Central memory CD8-positive, alpha-beta T cell (primary cell): Measurements from ENCODE around the gene TIPRL.

Experiments
- ATAC-seq: fragments of 150-1000 bp; cut with Tn5 transposase; replicated peaks from 2 replicates; pipeline ENCODE4 v1.10.0; 2022; ENCODE audit warnings: mild to moderate bottlenecking, moderate FRiP score, moderate number of reproducible peaks; ENCODE audit not compliant: poor library complexity, severe bottlenecking; ENCODE audit errors: extremely low read depth
- DNase-seq, 2 donors: peaks; one replicate each; pipeline ENCODE4 v3.0.0; 2021; ENCODE audit warnings: low spot score in 2 of 2
- H3K27ac Mint-ChIP-seq: one replicate; pipeline ENCODE4 v1.8.0; 2022; ENCODE audit warnings: low read depth, mild to moderate bottlenecking, moderate library complexity, mixed read lengths
- H3K27me3 Mint-ChIP-seq: one replicate; pipeline ENCODE4 v1.8.0; 2022; ENCODE audit warnings: mixed read lengths
- H3K36me3 Mint-ChIP-seq: one replicate; pipeline ENCODE4 v1.8.0; 2022; ENCODE audit warnings: mild to moderate bottlenecking, moderate library complexity, mixed read lengths; ENCODE audit not compliant: insufficient read depth
- H3K4me1 Mint-ChIP-seq: one replicate; pipeline ENCODE4 v1.8.0; 2022; ENCODE audit warnings: mixed read lengths
- H3K4me3 Mint-ChIP-seq: one replicate; pipeline ENCODE4 v1.8.0; 2022; ENCODE audit warnings: mild to moderate bottlenecking, moderate library complexity, mixed read lengths
- H3K9me3 Mint-ChIP-seq: one replicate; pipeline ENCODE4 v1.8.0; 2022; ENCODE audit warnings: mixed read lengths

Gene TIPRL

GRCh38 chr1:168178638-168179437 is at the start of gene TIPRL:
TSS of gene TIPRL (plus strand) at chr1:168178962. CDS start at chr1:168179078, 116 bp downstream.
- Mint-ChIP-seq H3K4me3 (no peak within 1 kb of the TSS), H3K27ac (no peak within 1 kb of the TSS), H3K36me3 (peaks cover 2% of the 10 kb centered on the region), H3K9me3 (no peaks in the 10 kb centered on the region), H3K4me1 (peaks cover 3% of the 10 kb centered on the region), H3K27me3 (peaks cover 16% of the 10 kb centered on the region)
- DNase-seq (peak; percentile 89 to 90), ATAC-seq (peak; percentile 87)

- Mint-ChIP-seq H3K27me3 (peaks cover 74% of the 10 kb centered on the region), H3K27ac (no peak overlapping the region), H3K4me1 (no peaks in the 10 kb centered on the region), H3K4me3 (no peak overlapping the region), H3K9me3 (no peaks in the 10 kb centered on the region), H3K36me3 (no peaks in the 10 kb centered on the region)
- ATAC-seq = no peak
- no peak for DNase-seq
Measured at GRCh38 chr1:168129933-168130332, 48.8 kb upstream of the TIPRL start.

- Mint-ChIP-seq H3K9me3 (no peaks in the 10 kb centered on the region), H3K4me1 (peaks cover 16% of the 10 kb centered on the region), H3K36me3 (peaks cover 1% of the 10 kb centered on the region), H3K4me3 (no peak overlapping the region), H3K27ac (no peak overlapping the region), H3K27me3 (peaks cover 75% of the 10 kb centered on the region)
- DNase-seq = no peak
- ATAC-seq = no peak
Measured at GRCh38 chr1:168134132-168134531, 44.6 kb upstream of the TIPRL start.

- no peak for DNase-seq
- Mint-ChIP-seq H3K4me1 (peaks cover 16% of the 10 kb centered on the region), H3K4me3 (no peak overlapping the region), H3K9me3 (no peaks in the 10 kb centered on the region), H3K27me3 (peaks cover 71% of the 10 kb centered on the region), H3K36me3 (peaks cover 1% of the 10 kb centered on the region), H3K27ac (no peak overlapping the region)
- no peak for ATAC-seq
Measured at GRCh38 chr1:168134642-168135041, 44.1 kb upstream of the TIPRL start.

- H3K27ac Mint-ChIP-seq = no peak overlapping the region
- peaks cover 68% of the 10 kb centered on the region for H3K27me3 Mint-ChIP-seq
- H3K4me3 Mint-ChIP-seq = peak overlapping the region; percentile 91
- no peak for DNase-seq
- peaks cover 16% of the 10 kb centered on the region for H3K4me1 Mint-ChIP-seq
- H3K36me3 Mint-ChIP-seq = peaks cover 1% of the 10 kb centered on the region
- ATAC-seq = no peak
- H3K9me3 Mint-ChIP-seq = no peaks in the 10 kb centered on the region
Measured at GRCh38 chr1:168135116-168135920, 43.4 kb upstream of the TIPRL start.

GRCh38 chr1:168135921-168136708 is 42.6 kb upstream of the TIPRL start:
- Mint-ChIP-seq H3K27ac (no peak overlapping the region), H3K36me3 (peaks cover 1% of the 10 kb centered on the region), H3K27me3 (peaks cover 60% of the 10 kb centered on the region)

GRCh38 chr1:168136709-168137514 is 41.9 kb upstream of the TIPRL start, which contains the start of gene GPR161:
TSS of gene GPR161 (minus strand) at chr1:168136930. CDS start at chr1:168104850, 32,080 bp downstream.
- H3K9me3 Mint-ChIP-seq = no peaks in the 10 kb centered on the region
- H3K36me3 Mint-ChIP-seq = peaks cover 1% of the 10 kb centered on the region
- H3K4me1 Mint-ChIP-seq = peaks cover 16% of the 10 kb centered on the region
- DNase-seq = no peak
- H3K27ac Mint-ChIP-seq = peak within 1 kb of the TSS; percentile 82
- H3K4me3 Mint-ChIP-seq = peak within 1 kb of the TSS; percentile 91
- H3K27me3 Mint-ChIP-seq = peaks cover 52% of the 10 kb centered on the region
- peak; percentile 39 for ATAC-seq

More at GRCh38 chr1:168135921-168136708, 42.6 kb upstream of the TIPRL start:
- ATAC-seq (peak; percentile 39), DNase-seq (no peak)
- Mint-ChIP-seq H3K4me3 (peak overlapping the region; percentile 91), H3K9me3 (no peaks in the 10 kb centered on the region), H3K4me1 (peaks cover 16% of the 10 kb centered on the region)

GRCh38 chr1:168137515-168137821 is 41.3 kb upstream of the TIPRL start:
- peak overlapping the region; percentile 82 for H3K27ac Mint-ChIP-seq
- H3K36me3 Mint-ChIP-seq = peaks cover 1% of the 10 kb centered on the region
- DNase-seq = no peak
- no peaks in the 10 kb centered on the region for H3K9me3 Mint-ChIP-seq
- H3K27me3 Mint-ChIP-seq = peaks cover 50% of the 10 kb centered on the region
- peaks cover 16% of the 10 kb centered on the region for H3K4me1 Mint-ChIP-seq
- ATAC-seq = no peak
- H3K4me3 Mint-ChIP-seq = peak overlapping the region; percentile 91

GRCh38 chr1:168138134-168138533 is 40.6 kb upstream of the TIPRL start:
- Mint-ChIP-seq H3K27ac (no peak overlapping the region), H3K27me3 (peaks cover 43% of the 10 kb centered on the region), H3K4me3 (no peak overlapping the region), H3K36me3 (peaks cover 1% of the 10 kb centered on the region), H3K4me1 (peaks cover 16% of the 10 kb centered on the region), H3K9me3 (no peaks in the 10 kb centered on the region)
- ATAC-seq (no peak), DNase-seq (no peak)

- Mint-ChIP-seq H3K36me3 (peaks cover 1% of the 10 kb centered on the region), H3K4me3 (no peak overlapping the region), H3K4me1 (peaks cover 16% of the 10 kb centered on the region), H3K9me3 (no peaks in the 10 kb centered on the region), H3K27me3 (peaks cover 34% of the 10 kb centered on the region), H3K27ac (no peak overlapping the region)
- no peak for ATAC-seq
- no peak for DNase-seq
Measured at GRCh38 chr1:168139070-168139469, 39.7 kb upstream of the TIPRL start.

GRCh38 chr1:168141871-168142385 is 36.8 kb upstream of the TIPRL start:
- Mint-ChIP-seq H3K4me1 (peaks cover 12% of the 10 kb centered on the region), H3K27ac (no peak overlapping the region), H3K27me3 (peaks cover 11% of the 10 kb centered on the region), H3K9me3 (no peaks in the 10 kb centered on the region), H3K4me3 (no peak overlapping the region), H3K36me3 (peaks cover 4% of the 10 kb centered on the region)
- ATAC-seq (no peak), DNase-seq (no peak)
